HepG2 (cell line): Measurements from ENCODE around the gene CBX5. TPM values are rescaled to one million over a fixed set of nuclear protein-coding genes. Genes with fewer than 3 reads are reported as not detected.

ENCODE experiments used
- AKAP8 ChIP-seq: sonication (generic); formaldehyde crosslinking; IDR thresholded peaks from 2 replicates; pipeline ENCODE4 v1.5.1; 2020; ENCODE audit warnings: mild to moderate bottlenecking, missing genetic modification reagents
- DNMT3B ChIP-seq: conservative IDR thresholded peaks from 2 replicates; pipeline ENCODE4 v1.6.1; 2016; ENCODE audit warnings: missing biosample characterization, control low read depth
- DPF2 ChIP-seq: sonication (generic); formaldehyde crosslinking; IDR thresholded peaks from 2 replicates; pipeline ENCODE4 v1.4.0; 2020; ENCODE audit warnings: mild to moderate bottlenecking, low read depth, missing genetic modification reagents, borderline replicate concordance
- E2F2 ChIP-seq: sonication (generic); formaldehyde crosslinking; IDR thresholded peaks from 2 replicates; pipeline ENCODE4 v1.4.0; 2020; ENCODE audit warnings: missing genetic modification reagents, borderline replicate concordance
- GABPA ChIP-seq, 2 experiments: IDR thresholded peaks; 2 replicates each; pipeline ENCODE4 v1.6.1; 2011 to 2016; ENCODE audit warnings: low read depth in 2 of 2, low read length in 1 of 2, missing biosample characterization in 1 of 2, missing genetic modification characterization in 1 of 2
- KLF11 ChIP-seq: IDR thresholded peaks from 2 replicates; pipeline ENCODE4 v1.6.1; 2016; ENCODE audit warnings: missing compliant biosample characterization
- KMT2B ChIP-seq: IDR thresholded peaks from 2 replicates; pipeline ENCODE4 v1.6.1; 2016; ENCODE audit warnings: missing genetic modification reagents, missing compliant biosample characterization
- PREB ChIP-seq: sonication (generic); formaldehyde crosslinking; IDR thresholded peaks from 2 replicates; pipeline ENCODE4 v1.4.0; 2020; ENCODE audit warnings: missing genetic modification reagents
- SALL1 ChIP-seq: sonication (generic); formaldehyde crosslinking; IDR thresholded peaks from 2 replicates; pipeline ENCODE4 v1.8.0; 2022; ENCODE audit warnings: mild to moderate bottlenecking, missing genetic modification reagents
- SRSF4 ChIP-seq: fragments of 200-400 bp; formaldehyde crosslinking; IDR thresholded peaks from one replicate; pipeline ENCODE4 v1.6.1; 2018; ENCODE audit warnings: mild to moderate bottlenecking, low read depth, low read length, moderate library complexity; ENCODE audit not compliant: poor library complexity, severe bottlenecking
- TFAP4 ChIP-seq: sonication (generic); IDR thresholded peaks from 2 replicates; pipeline ENCODE4 v1.6.1; 2016; ENCODE audit warnings: low read depth, borderline replicate concordance
- THYN1 ChIP-seq: sonication (generic); formaldehyde crosslinking; IDR thresholded peaks from 2 replicates; pipeline ENCODE4 v1.8.1; 2023; ENCODE audit warnings: low read depth, mild to moderate bottlenecking, moderate library complexity, missing genetic modification reagents, borderline replicate concordance
- TOPORS ChIP-seq: sonication (generic); formaldehyde crosslinking; IDR thresholded peaks from 2 replicates; pipeline ENCODE4 v1.8.0; 2023; ENCODE audit warnings: mild to moderate bottlenecking, missing genetic modification reagents
- ZBTB37 ChIP-seq: sonication (generic); formaldehyde crosslinking; IDR thresholded peaks from 2 replicates; pipeline ENCODE4 v1.4.0; 2020; ENCODE audit warnings: mild to moderate bottlenecking, missing genetic modification reagents
- ZNF20 ChIP-seq: sonication (generic); formaldehyde crosslinking; IDR thresholded peaks from 2 replicates; pipeline ENCODE4 v1.4.0; 2020; ENCODE audit warnings: mild to moderate bottlenecking, moderate library complexity, missing genetic modification reagents
- ZNF331 ChIP-seq: sonication (generic); formaldehyde crosslinking; IDR thresholded peaks from 2 replicates; pipeline ENCODE4 v1.4.0; 2020; ENCODE audit warnings: missing genetic modification reagents
- ZNF350 ChIP-seq: sonication (generic); formaldehyde crosslinking; IDR thresholded peaks from 2 replicates; pipeline ENCODE4 v1.4.0; 2020; ENCODE audit warnings: mild to moderate bottlenecking, low read depth, missing genetic modification reagents, borderline replicate concordance
- ZNF430 ChIP-seq: sonication (generic); formaldehyde crosslinking; IDR thresholded peaks from 2 replicates; pipeline ENCODE4 v1.9.0; 2021; ENCODE audit warnings: mild to moderate bottlenecking, missing genetic modification reagents
- ZNF607 ChIP-seq: sonication (generic); formaldehyde crosslinking; IDR thresholded peaks from 2 replicates; pipeline ENCODE4 v1.5.1; 2020; ENCODE audit warnings: missing genetic modification reagents, mild to moderate bottlenecking, borderline replicate concordance
- ZNF660 ChIP-seq: sonication (generic); formaldehyde crosslinking; IDR thresholded peaks from 2 replicates; pipeline ENCODE4 v1.5.1; 2020; ENCODE audit warnings: mild to moderate bottlenecking, low read depth, missing genetic modification reagents, borderline replicate concordance
- ZNF737 ChIP-seq: sonication (generic); formaldehyde crosslinking; IDR thresholded peaks from 2 replicates; pipeline ENCODE4 v1.5.0; 2020; ENCODE audit warnings: missing genetic modification reagents, mild to moderate bottlenecking, borderline replicate concordance
- ZNF749 ChIP-seq: sonication (generic); formaldehyde crosslinking; IDR thresholded peaks from 2 replicates; pipeline ENCODE4 v1.8.0; 2022; ENCODE audit warnings: mild to moderate bottlenecking, missing genetic modification reagents, moderate library complexity, borderline replicate concordance
- ZNF781 ChIP-seq: sonication (generic); formaldehyde crosslinking; IDR thresholded peaks from 2 replicates; pipeline ENCODE4 v1.5.1; 2020; ENCODE audit warnings: borderline replicate concordance, mild to moderate bottlenecking, missing genetic modification reagents; ENCODE audit errors: not compliant biosample characterization
- ZNF839 ChIP-seq: sonication (generic); formaldehyde crosslinking; IDR thresholded peaks from 2 replicates; pipeline ENCODE4 v1.4.0; 2020; ENCODE audit warnings: missing genetic modification reagents, mild to moderate bottlenecking, borderline replicate concordance
- ZSCAN22 ChIP-seq: sonication (generic); formaldehyde crosslinking; IDR thresholded peaks from 2 replicates; pipeline ENCODE4 v1.4.0; 2020; ENCODE audit warnings: mild to moderate bottlenecking, missing genetic modification reagents
- polyA plus RNA-seq, 8 experiments: library from polyadenylated mRNA; depleted of rRNA in 3 of 8; stranded (reverse) in 7 of 8; unstranded in 1 of 8; fragments of >200 nt; fragmentation: Illumina TruSeq in 4 of 8; extraction: Trizol in 4 of 8; gene quantifications; 2 replicates each; pipeline versions ENCODE4 v1.2.1 to v1.2.3, GENCODE V29; 2011 to 2016; ENCODE audit warnings: low read depth in 4 of 8, missing spikeins in 1 of 8, mixed read lengths in 1 of 8; ENCODE audit not compliant: insufficient read depth in 1 of 8
- total RNA-seq, 5 experiments: library from RNA; depleted of rRNA; stranded (reverse); fragments of >200 nt; fragmentation: Illumina TruSeq; extraction: Trizol; gene quantifications; 2 replicates each; pipeline ENCODE4 v1.2.3, GENCODE V29; 2016; ENCODE audit warnings: low read depth in 1 of 5

CBX5 gene
- total and polyA plus RNA-seq, 2 of the 13 experiments (the other 11 are each of a cell fraction or from before 2014, with no cell fraction given) = 16.0 to 22.2 TPM

GRCh38 chr12:54294152-54294952 lies 14.4 kb upstream of the CBX5 start (continued):
- 0 out of 2 replicates have a peak, but pooled peaks have one; percentile 20 for TF ChIP-seq ZNF430 (CRISPR knock-in tag)
- no peak for TF ChIP-seq ZNF781
- no peak for TF ChIP-seq ZNF749 (CRISPR knock-in tag)
- peak; percentile 67; the same call in 1 of the 2 replicates for TF ChIP-seq SALL1 (CRISPR knock-in tag)
- no peak for TF ChIP-seq DNMT3B (CRISPR knock-in tag)
- no peak for TF ChIP-seq E2F2 (CRISPR knock-in tag)
- TF ChIP-seq ZNF737 = no peak
- TF ChIP-seq THYN1 (CRISPR knock-in tag) = no peak
- TF ChIP-seq ZNF331 (CRISPR knock-in tag) = no peak
- no peak for TF ChIP-seq SRSF4
- TF ChIP-seq ZNF660 (CRISPR knock-in tag) = no peak
- peak; percentile 63; the same call in 1 of the 2 replicates for TF ChIP-seq KMT2B
- peak; percentile 43; the same call in 1 of the 2 replicates for TF ChIP-seq ZNF607 (CRISPR knock-in tag)
- no peak for TF ChIP-seq PREB
- TF ChIP-seq ZSCAN22 (CRISPR knock-in tag) = no peak
- no peak for TF ChIP-seq AKAP8 (CRISPR knock-in tag)
- no peak for TF ChIP-seq ZNF20 (CRISPR knock-in tag)
- no peak for TF ChIP-seq GABPA (IDR thresholded peaks at IDR 0.05; ENCODE audit: low read depth, low read length)
- TF ChIP-seq GABPA (CRISPR knock-in tag; IDR thresholded peaks at IDR 0.05; ENCODE audit: low read depth) = 0 out of 2 replicates have a peak, but pooled peaks have one; percentile 34
- no peak for TF ChIP-seq ZNF839 (CRISPR knock-in tag)
- TF ChIP-seq DPF2 (CRISPR knock-in tag) = peak; percentile 57; the same call in 1 of the 2 replicates
- peak; percentile 88 for TF ChIP-seq ZNF350 (CRISPR knock-in tag)
- no peak for TF ChIP-seq ZBTB37 (CRISPR knock-in tag)
- no peak for TF ChIP-seq KLF11 (CRISPR knock-in tag)
- no peak for TF ChIP-seq TOPORS
- peak; percentile 67; the same call in 1 of the 2 replicates for TF ChIP-seq TFAP4
